Measurements from ENCODE around the gene HIGD1C.

- TF ChIP-seq CTCF (conservative IDR thresholded peaks at IDR 0.05 in 1 of 2, IDR thresholded peaks at IDR 0.05 in 1 of 2; ENCODE audit: low read depth in 1 of 2, low read length in 2 of 2) (no peak), EZH2 (IDR thresholded peaks at IDR 0.05; ENCODE audit: low read length, missing control alignments) (no peak)
These were observed 46.7 kb downstream of the HIGD1C start for GRCh38 chr12:50999093-50999492.
